GM18502 (cell line): ENCODE data around the gene ZNF264.
"Not testable (repeated sequence)": the region's sequence is repeated elsewhere in the genome, so short reads cannot be mapped to it uniquely, and the experiment has no call there.

Experiments used
- ATAC-seq: cut with Tn5 transposase; IDR thresholded peaks from one replicate; pipeline ENCODE4 v1.9.1; 2021; ENCODE audit warnings: mild to moderate bottlenecking; ENCODE audit not compliant: unreplicated experiment, poor library complexity

The ZNF264 gene

DNA sequence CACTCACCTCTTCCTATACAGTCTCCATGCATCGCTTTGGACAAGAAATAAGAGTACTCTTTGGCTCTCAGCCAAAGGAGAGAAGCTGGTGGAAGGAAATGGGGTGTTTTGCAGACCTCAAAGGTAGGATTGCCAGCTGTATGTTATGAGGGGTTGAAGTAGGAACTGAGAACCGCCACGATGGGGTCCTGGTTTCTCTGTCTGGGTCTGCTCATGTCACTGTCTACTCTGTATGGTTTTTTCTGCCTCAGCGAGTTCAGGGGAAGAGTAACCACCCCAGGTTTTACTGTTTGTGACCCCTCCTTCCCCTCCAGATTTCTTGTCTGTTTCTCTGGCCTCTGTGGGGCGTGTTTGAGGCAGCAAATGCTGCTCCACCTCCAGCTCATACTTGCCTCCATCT lies 53.2 kb downstream of the ZNF264 start:
- ATAC-seq, result no peak

DNA sequence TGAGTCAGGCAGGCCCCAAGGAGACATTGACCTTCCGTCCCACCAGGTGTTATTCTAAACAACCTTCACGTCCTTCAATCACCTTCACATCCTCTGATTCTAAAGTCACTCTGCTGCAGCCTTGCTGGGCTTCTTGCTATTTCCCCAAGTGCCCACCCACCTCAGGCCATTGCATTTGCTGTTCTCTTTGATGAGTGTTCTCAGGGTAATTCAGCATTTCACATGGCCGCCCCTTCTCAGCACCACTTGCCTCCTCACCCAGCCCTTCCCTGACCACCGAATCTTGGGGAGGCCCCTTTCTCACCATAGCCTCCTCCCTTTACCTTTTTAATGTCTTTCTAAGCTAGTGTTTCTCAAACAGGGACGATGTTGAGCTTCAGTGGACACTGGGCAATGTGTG lies 53.8 kb downstream of the ZNF264 start:
- ATAC-seq, result no peak

GRCh38 chr19:57245959-57246358 lies 54.7 kb downstream of the ZNF264 start:
- ATAC-seq, result no peak

DNA sequence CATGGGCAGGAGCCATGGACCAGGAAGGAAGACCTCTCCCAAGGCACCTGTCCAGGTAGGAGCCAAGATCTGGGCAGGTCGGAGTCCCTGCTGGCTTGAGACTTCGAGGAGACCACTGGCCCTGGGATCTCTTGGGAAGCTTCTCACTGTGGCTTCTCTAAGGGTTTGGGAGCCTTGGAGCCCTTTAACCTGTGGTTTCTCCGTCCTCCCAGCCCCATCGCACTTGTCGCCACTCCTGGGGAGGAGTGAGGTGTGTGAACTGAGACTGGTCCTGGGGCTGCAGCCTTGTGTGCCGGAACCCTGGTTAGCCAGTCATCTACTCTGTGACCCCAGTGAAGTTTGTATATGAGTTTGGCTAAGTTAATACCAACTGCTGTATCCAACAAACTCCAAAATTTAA lies 57.3 kb downstream of the ZNF264 start:
- ATAC-seq, result no peak

GRCh38 chr19:57249329-57249728 lies 58.0 kb downstream of the ZNF264 start:
- no peak for ATAC-seq

GRCh38 chr19:57253767-57254166 lies 62.5 kb downstream of the ZNF264 start:
- ATAC-seq, result not testable (repeated sequence)

- no peak for ATAC-seq
These were observed 70.7 kb downstream of the ZNF264 start for GRCh38 chr19:57262044-57262443.

DNA sequence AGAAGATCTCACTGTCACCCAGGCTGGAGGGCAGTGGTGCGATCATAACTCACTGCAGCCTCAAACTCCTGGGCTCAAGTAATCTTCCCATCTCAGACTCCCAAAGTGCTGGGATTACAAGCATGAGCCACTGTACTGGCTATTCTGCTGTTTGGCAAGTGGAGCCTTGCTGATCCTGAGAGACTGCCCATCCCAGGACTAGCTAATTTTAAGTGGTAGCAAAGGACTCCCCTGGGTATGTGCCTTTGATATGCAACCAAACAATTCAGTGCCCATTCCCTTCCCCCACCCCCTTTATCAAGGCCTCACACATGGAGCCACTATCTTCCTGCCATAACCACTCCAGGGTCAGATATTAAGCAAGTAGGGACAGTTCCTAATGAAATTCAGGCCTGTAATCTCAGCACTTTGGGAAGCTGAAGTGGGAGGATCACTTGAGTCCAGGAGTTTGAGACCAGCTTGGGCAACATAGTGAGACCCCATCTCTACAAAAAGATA lies 72.0 kb downstream of the ZNF264 start:
- no peak for ATAC-seq

DNA sequence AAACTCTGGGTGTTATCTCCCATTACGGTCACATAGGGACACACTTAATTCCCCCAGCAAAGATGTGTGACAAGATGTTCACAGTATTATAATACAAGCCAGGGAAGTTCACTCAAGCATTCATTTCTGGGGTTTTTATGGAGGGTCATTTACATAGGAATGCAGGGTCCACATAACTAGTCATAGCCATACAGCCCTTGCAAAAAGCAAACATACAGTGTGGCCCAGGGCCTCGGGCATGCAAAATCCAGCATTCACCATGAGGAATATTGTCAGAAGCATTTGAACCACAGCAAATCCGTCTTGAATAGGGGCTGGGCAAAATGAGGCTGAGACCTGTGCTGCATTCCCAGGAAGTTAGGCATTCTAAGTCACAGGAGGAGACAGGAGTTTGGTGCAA lies 76.0 kb downstream of the ZNF264 start:
- no peak for ATAC-seq

- peak; percentile 64 for ATAC-seq
These were observed 78.4 kb downstream of the ZNF264 start for GRCh38 chr19:57269515-57270250.

DNA sequence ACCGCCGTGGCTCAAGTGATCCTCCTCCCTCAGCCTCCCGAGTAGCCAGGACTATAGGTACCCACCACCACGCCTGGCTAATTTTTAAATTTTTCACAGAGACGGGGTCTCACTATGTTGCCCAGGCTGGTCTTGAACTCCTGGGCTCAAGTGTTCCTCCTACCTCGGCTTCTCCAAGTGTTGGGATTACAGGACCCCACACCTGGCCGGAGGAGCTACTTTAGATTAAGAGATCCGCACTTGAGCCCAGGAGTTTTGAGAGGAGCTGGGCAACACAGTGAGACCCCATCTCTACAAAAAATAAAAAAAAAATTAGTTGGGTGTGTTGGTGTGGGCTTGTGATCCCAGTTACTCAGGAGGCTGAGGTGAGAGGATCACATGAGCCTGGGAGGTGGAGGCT lies 80.0 kb downstream of the ZNF264 start:
- no peak for ATAC-seq
